MCF 10A (cell line): Measurements from ENCODE around the gene POC5. TPM values are rescaled to one million over a fixed set of nuclear protein-coding genes. Genes with fewer than 3 reads are reported as not detected.

Experiments used
- BruUV-seq: library from RNA; stranded (reverse); fragments of 400-500 nt; replicated peaks from 2 replicates; lab custom pipeline; 2021; lab: Mats Ljungman, UMichigan
- CTCF ChIA-PET: fragments of 300-600 bp; sonication (Branson Sonifier 250); formaldehyde crosslinking; extraction: SDS; loops from one replicate; lab custom pipeline; 2021; ENCODE audit warnings: antibody characterized with exemption, inconsistent platforms; lab: Yijun Ruan, JAX
- POLR2A ChIA-PET: fragments of 300-600, 350-650 bp; sonication (Branson Sonifier 250); formaldehyde crosslinking; extraction: SDS; loops from one replicate; lab custom pipeline; 2020; ENCODE audit warnings: antibody characterized with exemption, inconsistent platforms; lab: Yijun Ruan, JAX
- DNase-seq: peaks from one replicate; pipeline ENCODE4 v3.0.0-alpha.2; 2018; ENCODE audit not compliant: unreplicated experiment
- H3K27ac Mint-ChIP-seq: one replicate; pipeline ENCODE4 v1.8.0; 2022; ENCODE audit warnings: mild to moderate bottlenecking, low read depth, mixed read lengths; ENCODE audit not compliant: unreplicated experiment
- H3K27me3 Mint-ChIP-seq: one replicate; pipeline ENCODE4 v1.8.0; 2022; ENCODE audit warnings: mixed read lengths; ENCODE audit not compliant: insufficient read depth, unreplicated experiment
- H3K36me3 Mint-ChIP-seq: one replicate; pipeline ENCODE4 v1.8.0; 2022; ENCODE audit warnings: mild to moderate bottlenecking, moderate library complexity, mixed read lengths; ENCODE audit not compliant: insufficient read depth, unreplicated experiment
- H3K4me1 Mint-ChIP-seq: one replicate; pipeline ENCODE4 v1.8.0; 2022; ENCODE audit warnings: mixed read lengths; ENCODE audit not compliant: insufficient read depth, unreplicated experiment
- H3K4me3 Mint-ChIP-seq: one replicate; pipeline ENCODE4 v1.8.0; 2022; ENCODE audit warnings: mild to moderate bottlenecking, moderate library complexity, mixed read lengths; ENCODE audit not compliant: unreplicated experiment
- H3K9me3 Mint-ChIP-seq: one replicate; pipeline ENCODE4 v1.8.0; 2022; ENCODE audit warnings: mixed read lengths; ENCODE audit not compliant: unreplicated experiment
- CTCF ChIP-seq: fragments of 200-600 bp; IDR thresholded peaks from one replicate; pipeline ENCODE4 v1.8.0; 2022; ENCODE audit warnings: antibody characterized with exemption, mild to moderate bottlenecking; ENCODE audit not compliant: unreplicated experiment
- intact Hi-C: fragments of 100-400 bp; cut with micrococcal nuclease; formaldehyde crosslinking; loops from 2 replicates; pipeline ENCODE4 v1.14.1; 2022
- total RNA-seq: library from RNA; stranded (reverse); gene quantifications from 2 replicates; pipeline ENCODE4 v1.2.3, GENCODE V29; 2022

The POC5 gene
- total RNA-seq, 1 experiment from 2014 or later = 14.3 TPM

DNA sequence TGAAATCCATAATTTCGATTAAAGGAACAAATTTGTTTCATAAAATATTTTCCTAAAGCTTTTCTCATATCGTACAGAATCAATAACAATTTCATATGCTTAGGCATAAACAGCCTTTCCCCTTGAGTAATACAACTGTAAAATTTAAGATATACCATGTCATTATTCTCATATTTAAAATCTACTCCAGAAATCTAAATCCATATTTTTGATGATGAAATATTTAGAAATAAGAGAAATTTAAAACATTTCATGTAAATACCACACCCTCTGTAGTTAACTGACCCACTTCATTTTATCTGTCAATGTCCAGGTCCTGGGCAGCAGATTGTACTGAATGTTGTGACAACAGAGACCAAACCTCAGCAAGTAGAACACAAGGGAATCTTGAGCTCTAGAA, 5.1 kb downstream of the POC5 start:
- H3K27me3 Mint-ChIP-seq = no peaks in the 10 kb centered on the region
- H3K36me3 Mint-ChIP-seq = peaks cover 39% of the 10 kb centered on the region
- peaks cover 21% of the 10 kb centered on the region for H3K4me1 Mint-ChIP-seq
- BruUV-seq = no TSS peak
- H3K9me3 Mint-ChIP-seq = no peaks in the 10 kb centered on the region
- DNase-seq = no peak
- intact Hi-C loops = no loop called here
- CTCF ChIA-PET = no interaction called here
- no peak overlapping the region for H3K27ac Mint-ChIP-seq
- POLR2A ChIA-PET = interaction anchor here (1.1 kb wide), 1 partner anchor 18 kb away, joined by 3 read pairs; no protein-coding TSS in a partner anchor
- TF ChIP-seq CTCF = no peak
- no peak overlapping the region for H3K4me3 Mint-ChIP-seq

DNA sequence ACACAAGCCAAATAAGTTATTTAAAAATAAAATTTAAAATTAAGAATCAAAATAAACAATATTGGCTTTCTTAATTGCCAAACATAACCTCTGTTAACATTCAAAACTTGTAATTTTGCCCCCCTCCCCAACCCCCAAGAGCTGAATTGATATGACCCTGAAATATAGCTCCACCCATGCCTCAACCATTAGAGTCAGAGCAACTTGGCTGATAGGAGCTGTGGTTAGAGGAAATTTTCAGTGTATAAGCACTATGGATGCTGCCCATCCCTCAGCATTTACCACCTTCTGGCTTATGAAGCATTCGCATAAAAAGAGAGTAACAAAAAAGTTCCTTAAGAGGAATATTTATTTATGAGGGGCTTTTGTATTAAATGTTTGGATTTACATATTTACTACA, 6.1 kb downstream of the POC5 start:
- CTCF ChIA-PET = no interaction called here
- no TSS peak for BruUV-seq
- Mint-ChIP-seq H3K27ac (no peak overlapping the region), H3K36me3 (peaks cover 43% of the 10 kb centered on the region), H3K4me1 (peaks cover 21% of the 10 kb centered on the region), H3K4me3 (no peak overlapping the region), H3K9me3 (no peaks in the 10 kb centered on the region), H3K27me3 (no peaks in the 10 kb centered on the region)
- no peak for TF ChIP-seq CTCF
- intact Hi-C loops = no loop called here
- POLR2A ChIA-PET = no interaction called here
- DNase-seq = no peak

DNA sequence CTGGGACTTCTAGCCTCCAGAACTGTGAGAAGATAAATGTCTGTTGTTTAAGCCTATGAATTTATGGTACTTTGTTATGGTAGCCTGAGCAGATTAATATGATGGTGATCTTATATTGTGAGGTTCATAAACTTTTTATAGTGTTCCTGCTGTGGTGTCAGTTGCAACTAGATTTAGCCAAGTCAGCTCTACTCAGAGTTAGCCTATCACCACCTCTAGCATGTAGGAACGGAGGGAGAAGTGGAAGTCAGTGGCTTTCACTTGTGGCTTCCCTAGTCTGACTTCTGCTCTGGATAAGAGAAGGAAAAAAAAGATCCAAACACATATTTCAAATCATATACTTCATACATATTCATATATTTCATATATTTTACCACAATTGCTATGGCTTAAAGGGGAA, 6.6 kb downstream of the POC5 start:
- Mint-ChIP-seq H3K9me3 (no peaks in the 10 kb centered on the region), H3K27me3 (no peaks in the 10 kb centered on the region), H3K27ac (no peak overlapping the region), H3K4me3 (no peak overlapping the region), H3K36me3 (peaks cover 43% of the 10 kb centered on the region), H3K4me1 (peaks cover 17% of the 10 kb centered on the region)
- no peak for TF ChIP-seq CTCF
- no TSS peak for BruUV-seq
- POLR2A ChIA-PET = no interaction called here
- no peak for DNase-seq
- CTCF ChIA-PET = no interaction called here
- intact Hi-C loops = no loop called here

- BruUV-seq = no TSS peak
- DNase-seq = peak; percentile 4
- no peak for TF ChIP-seq CTCF
- Mint-ChIP-seq H3K27me3 (no peaks in the 10 kb centered on the region), H3K4me3 (no peak overlapping the region), H3K9me3 (no peaks in the 10 kb centered on the region), H3K36me3 (peaks cover 44% of the 10 kb centered on the region), H3K4me1 (no peaks in the 10 kb centered on the region), H3K27ac (no peak overlapping the region)
- CTCF ChIA-PET = interaction anchor here (0.7 kb wide), 1 partner anchor 9 kb away, joined by 3 read pairs; no protein-coding TSS in a partner anchor
- intact Hi-C loops = no loop called here
- POLR2A ChIA-PET = interaction anchor here (0.5 to 0.7 kb wide), 2 partner anchors 294 to 362 kb away, joined by 3 read pairs; no protein-coding TSS in a partner anchor
These were observed 9.2 kb downstream of the POC5 start for GRCh38 chr5:75707911-75708509.
